IMR-90 (cell line): ENCODE measurements around the gene CARD19. TPM values are rescaled to one million over a fixed set of nuclear protein-coding genes. Genes with fewer than 3 reads are reported as not detected.

ENCODE experiments used
- ATAC-seq: fragments of 200-7000 bp; cut with Tn5 transposase; 2 replicates; pipeline ENCODE4 v1.9.1; 2020; ENCODE audit warnings: low read depth, mild to moderate bottlenecking, moderate library complexity
- BruUV-seq: library from RNA; stranded (reverse); fragments of 400-500 nt; replicated peaks from 2 replicates; lab custom pipeline; 2021; lab: Mats Ljungman, UMichigan
- CTCF ChIA-PET: fragments of 300-600 bp; formaldehyde crosslinking; extraction: SDS; loops from one replicate; lab custom pipeline; 2021; ENCODE audit warnings: antibody characterized with exemption; lab: Yijun Ruan, JAX
- POLR2A ChIA-PET: fragments of 300-600 bp; sonication (Branson Sonifier 250); formaldehyde crosslinking; loops from one replicate; lab custom pipeline; 2022; ENCODE audit warnings: antibody characterized with exemption; ENCODE audit not compliant: unreplicated experiment; lab: Charles Lee
- DNase-seq: peaks from one replicate; pipeline ENCODE4 v3.0.0; 2013
- H2AFZ ChIP-seq: replicated peaks from 2 replicates; pipeline ENCODE3; 2013; ENCODE audit warnings: low read length, mild to moderate bottlenecking; ENCODE audit not compliant: poor library complexity
- H2AK5ac ChIP-seq: 2 replicates; pipeline ENCODE4 v1.6.1; 2013; ENCODE audit warnings: low read depth, low read length, inconsistent platforms
- H2AK9ac ChIP-seq: replicated peaks from 2 replicates; pipeline ENCODE3; 2013; ENCODE audit warnings: mild to moderate bottlenecking, low read depth, low read length, moderate library complexity; ENCODE audit not compliant: poor library complexity
- H2BK120ac ChIP-seq: 2 replicates; pipeline ENCODE4 v1.6.1; 2013; ENCODE audit warnings: low read depth, low read length, inconsistent platforms
- H2BK15ac ChIP-seq: 3 replicates; pipeline ENCODE4 v1.6.1; 2013; ENCODE audit warnings: low read depth, low read length, inconsistent platforms
- H2BK20ac ChIP-seq: 2 replicates; pipeline ENCODE4 v1.6.1; 2013; ENCODE audit warnings: low read depth, mild to moderate bottlenecking, inconsistent platforms, low read length, moderate library complexity
- H2BK5ac ChIP-seq: 2 replicates; pipeline ENCODE4 v1.6.1; 2013; ENCODE audit warnings: mild to moderate bottlenecking, low read depth, low read length, inconsistent platforms; ENCODE audit not compliant: poor library complexity, severe bottlenecking
- H3K14ac ChIP-seq: replicated peaks from 2 replicates; pipeline ENCODE4 v1.6.1; 2013; ENCODE audit warnings: low read depth, low read length, inconsistent platforms
- H3K18ac ChIP-seq: 2 replicates; pipeline ENCODE4 v1.6.1; 2013; ENCODE audit warnings: low read depth, low read length, control low read depth
- H3K23ac ChIP-seq: 2 replicates; pipeline ENCODE4 v1.6.1; 2013; ENCODE audit warnings: low read depth, low read length, inconsistent platforms
- H3K27ac ChIP-seq: 2 replicates; pipeline ENCODE4 v1.5.1; 2013; ENCODE audit warnings: mild to moderate bottlenecking, control low read depth, low read length; ENCODE audit not compliant: insufficient read depth
- H3K27me3 ChIP-seq: 2 replicates; pipeline ENCODE4 v1.6.1; 2013; ENCODE audit warnings: low read length; ENCODE audit not compliant: control insufficient read depth, insufficient read depth
- H3K36me3 ChIP-seq: 2 replicates; pipeline ENCODE4 v1.6.1; 2013; ENCODE audit warnings: low read length, mixed read lengths; ENCODE audit not compliant: control insufficient read depth, insufficient read depth
- H3K4ac ChIP-seq: 2 replicates; pipeline ENCODE4 v1.6.1; 2013; ENCODE audit warnings: low read depth, low read length, inconsistent platforms
- H3K4me1 ChIP-seq: 2 replicates; pipeline ENCODE4 v1.6.1; 2013; ENCODE audit warnings: low read length, mixed read lengths; ENCODE audit not compliant: control insufficient read depth, insufficient read depth
- H3K4me2 ChIP-seq: 2 replicates; pipeline ENCODE4 v1.6.1; 2013; ENCODE audit warnings: low read depth, mild to moderate bottlenecking, control low read depth, low read length, moderate library complexity
- H3K4me3 ChIP-seq: 2 replicates; pipeline ENCODE4 v1.5.1; 2013; ENCODE audit warnings: low read depth, mild to moderate bottlenecking, control low read depth, low read length, moderate library complexity; ENCODE audit not compliant: insufficient read depth
- H3K56ac ChIP-seq: 2 replicates; pipeline ENCODE4 v1.6.1; 2013; ENCODE audit warnings: low read length, inconsistent platforms; ENCODE audit not compliant: insufficient read depth; ENCODE audit errors: extremely low read depth
- H3K79me1 ChIP-seq, 2 experiments: 2 replicates each; pipeline ENCODE4 v1.6.1; 2013; ENCODE audit warnings: low read length in 2 of 2, inconsistent platforms in 1 of 2, low read depth in 1 of 2
- H3K9ac ChIP-seq: 2 replicates; pipeline ENCODE4 v1.6.1; 2013; ENCODE audit warnings: low read depth, low read length, control low read depth
- H3K9me1 ChIP-seq: 2 replicates; pipeline ENCODE4 v1.6.1; 2013; ENCODE audit warnings: low read length, inconsistent platforms; ENCODE audit not compliant: insufficient read depth
- H3K9me3 ChIP-seq: 2 replicates; pipeline ENCODE4 v1.6.1; 2013; ENCODE audit warnings: low read length; ENCODE audit not compliant: control insufficient read depth, insufficient read depth
- H4K20me1 ChIP-seq: 2 replicates; pipeline ENCODE4 v1.6.1; 2013; ENCODE audit warnings: low read length, inconsistent platforms; ENCODE audit not compliant: insufficient read depth
- H4K5ac ChIP-seq: 2 replicates; pipeline ENCODE4 v1.6.1; 2013; ENCODE audit warnings: mild to moderate bottlenecking, low read depth, low read length, control low read depth
- H4K8ac ChIP-seq, 2 experiments: 2 replicates each; pipeline ENCODE4 v1.6.1; 2013; ENCODE audit warnings: low read depth in 2 of 2, low read length in 2 of 2, control low read depth in 1 of 2, inconsistent platforms in 1 of 2
- H4K91ac ChIP-seq: 2 replicates; pipeline ENCODE4 v1.6.1; 2013; ENCODE audit warnings: low read depth, low read length, inconsistent platforms; ENCODE audit not compliant: insufficient read depth
- BHLHE40 ChIP-seq: fragments of 150-350 bp; IDR thresholded peaks from 2 replicates; pipeline ENCODE4 v1.6.1; 2016; ENCODE audit warnings: mild to moderate bottlenecking, low read depth, low read length
- CEBPB ChIP-seq: IDR thresholded peaks from 2 replicates; pipeline ENCODE4 v1.6.1; 2012; ENCODE audit warnings: low read depth, low read length, improper control_type of control experiment
- CHD1 ChIP-seq: IDR thresholded peaks from 2 replicates; pipeline ENCODE4 v1.6.1; 2012; ENCODE audit warnings: low read depth, low read length, improper control_type of control experiment
- FOS ChIP-seq: fragments of 150-350 bp; IDR thresholded peaks from 2 replicates; pipeline ENCODE4 v1.6.1; 2016; ENCODE audit warnings: low read depth, low read length
- MAFK ChIP-seq: IDR thresholded peaks from 2 replicates; pipeline ENCODE4 v1.6.1; 2012; ENCODE audit warnings: low read depth, low read length, improper control_type of control experiment
- MAZ ChIP-seq: IDR thresholded peaks from 2 replicates; pipeline ENCODE4 v1.6.1; 2012; ENCODE audit warnings: low read depth, mild to moderate bottlenecking, low read length, improper control_type of control experiment, moderate library complexity, borderline replicate concordance
- MXI1 ChIP-seq: IDR thresholded peaks from 2 replicates; pipeline ENCODE4 v1.6.1; 2012; ENCODE audit warnings: low read depth, mild to moderate bottlenecking, low read length, moderate library complexity, borderline replicate concordance
- NFE2L2 ChIP-seq: fragments of 150-350 bp; IDR thresholded peaks from 2 replicates; pipeline ENCODE4 v1.6.1; 2016; ENCODE audit warnings: low read depth, mild to moderate bottlenecking, low read length
- POLR2A ChIP-seq: IDR thresholded peaks from 2 replicates; pipeline ENCODE4 v1.6.1; 2012; ENCODE audit warnings: mild to moderate bottlenecking, low read depth, low read length
- RAD21 ChIP-seq: IDR thresholded peaks from 2 replicates; pipeline ENCODE4 v1.6.1; 2012; ENCODE audit warnings: low read length, improper control_type of control experiment
- RCOR1 ChIP-seq: IDR thresholded peaks from 2 replicates; pipeline ENCODE4 v1.6.1; 2012; ENCODE audit warnings: mild to moderate bottlenecking, low read length, improper control_type of control experiment; ENCODE audit not compliant: insufficient replicate concordance
- RFX5 ChIP-seq: IDR thresholded peaks from 2 replicates; pipeline ENCODE4 v1.8.0; 2012; ENCODE audit warnings: low read depth, mild to moderate bottlenecking, low read length, moderate library complexity
- SMC3 ChIP-seq: fragments of 150-350 bp; IDR thresholded peaks from 2 replicates; pipeline ENCODE4 v1.6.1; 2016; ENCODE audit warnings: low read depth, mild to moderate bottlenecking, antibody characterized with exemption, low read length, moderate library complexity
- WGBS, 2 experiments: methylation state at CpG; one replicate each; pipeline versions ENCODE4 v1.1.5 to v1.1.7; 2013; ENCODE audit warnings: missing lambda C conversion rate in 2 of 2; ENCODE audit not compliant: insufficient read length in 1 of 2; ENCODE audit errors: extremely low coverage in 2 of 2; 5-methylcytosine and 5-hydroxymethylcytosine counted together
- dilution Hi-C: fragments of 300-500 bp; cut with HindIII; formaldehyde crosslinking; loops from one replicate; pipeline ENCODE4 v1.14.3; 2018; ENCODE audit warnings: low sequenced_read_pairs; ENCODE audit not compliant: unreplicated experiment
- in situ Hi-C: fragments of 300-500 bp; cut with MboI; formaldehyde crosslinking; loops from 3 replicates; pipeline ENCODE4 v1.14.3; 2019; ENCODE audit warnings: low sequenced_read_pairs, inconsistent platforms, mixed read lengths
- intact Hi-C: fragments of 100-400 bp; cut with micrococcal nuclease; formaldehyde crosslinking; loops from 2 replicates; pipeline ENCODE4 v1.10.0; 2022
- polyA plus RNA-seq, 3 experiments: library from polyadenylated mRNA; depleted of rRNA; stranded (reverse); fragments of >200 nt; gene quantifications; 2 replicates each; pipeline ENCODE4 v1.2.3, GENCODE V29; 2012; ENCODE audit warnings: low replicate concordance in 1 of 3
- total RNA-seq: library from RNA; depleted of rRNA; stranded (reverse); fragments of >200 nt; gene quantifications from 2 replicates; pipeline ENCODE4 v1.2.3, GENCODE V29; 2012
- TF ChIP-seq, protein P1 (sequence below): conservative IDR thresholded peaks from 2 replicates; pipeline ENCODE4 v1.5.1; 2012; ENCODE audit warnings: mild to moderate bottlenecking, low read depth, low read length, improper control_type of control experiment
- TF ChIP-seq, protein P2 (sequence below): fragments of 150-350 bp; IDR thresholded peaks from 2 replicates; pipeline ENCODE4 v1.6.1; 2016; ENCODE audit warnings: low read depth, mild to moderate bottlenecking, low read length, moderate library complexity, borderline replicate concordance
- TF ChIP-seq, protein P3 (sequence below): fragments of 150-350 bp; IDR thresholded peaks from 2 replicates; pipeline ENCODE4 v1.6.1; 2017; ENCODE audit warnings: mild to moderate bottlenecking, antibody characterized with exemption, low read length, low read depth

CARD19 gene
- total and polyA plus RNA-seq, 2 of the 4 experiments (the other 2 are of a cell fraction), result 17.4 to 111 TPM

DNA sequence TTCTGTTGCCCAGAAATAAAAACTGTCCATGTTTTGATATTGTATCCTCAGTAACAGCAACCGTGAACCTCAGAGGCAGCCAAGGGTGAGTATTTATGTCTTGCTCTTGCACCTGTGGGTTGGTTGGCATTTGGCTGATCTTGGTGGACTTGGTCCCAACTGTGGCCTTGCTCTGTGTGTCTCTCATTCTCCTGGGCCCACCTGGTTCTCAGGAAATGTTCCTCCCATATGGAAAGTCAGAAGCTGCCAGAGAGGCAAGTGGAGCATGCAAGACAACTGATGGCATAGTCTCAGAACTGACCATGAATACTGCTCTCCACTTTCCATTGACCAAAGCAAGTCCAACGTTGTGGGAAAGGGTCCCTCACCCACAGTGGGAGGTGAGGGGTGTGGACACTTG lies 51.6 kb downstream of the CARD19 start:
- Histone ChIP-seq H4K20me1 (no peaks in the 10 kb centered on the region; the same call in 1 of the 2 replicates), H2AK9ac (no peak overlapping the region), H2BK15ac (no peak overlapping the region), H3K14ac (no peak overlapping the region), H4K91ac (no peak overlapping the region), H3K9me3 (peaks cover 4% of the 10 kb centered on the region), H4K8ac (no peak overlapping the region), H3K4ac (no peak overlapping the region), H2AK5ac (no peak overlapping the region), H2BK5ac (no peak overlapping the region), H3K79me1 (no peaks in the 10 kb centered on the region; a peak in 1 of 4 replicates), H3K56ac (no peak overlapping the region), H3K18ac (no peak overlapping the region), H3K9ac (no peak overlapping the region), H2AFZ (no peak overlapping the region), H3K36me3 (no peaks in the 10 kb centered on the region), H3K23ac (no peak overlapping the region), H2BK120ac (no peak overlapping the region), H3K4me3 (no peak overlapping the region), H3K27me3 (no peaks in the 10 kb centered on the region), H3K9me1 (no peaks in the 10 kb centered on the region), H2BK20ac (no peak overlapping the region), H4K5ac (no peak overlapping the region), H3K4me1 (peaks cover 7% of the 10 kb centered on the region), H3K4me2 (no peak overlapping the region), H3K27ac (no peak overlapping the region)
- WGBS, 2 experiments, result no CpG with 5 or more reads among the region's 2 CpGs
- in situ Hi-C loops (no loop called here), dilution Hi-C loops (no loop called here), intact Hi-C loops (no loop called here)
- no TSS peak for BruUV-seq
- TF ChIP-seq NFE2L2 (no peak), CHD1 (no peak), SMC3 (no peak), BHLHE40 (no peak), MAFK (no peak), MAZ (no peak), RAD21 (no peak), MXI1 (no peak), FOS (no peak), CEBPB (no peak), RCOR1 (no peak), RFX5 (no peak), POLR2A (no peak)
- TF ChIP-seq, protein P1, sequence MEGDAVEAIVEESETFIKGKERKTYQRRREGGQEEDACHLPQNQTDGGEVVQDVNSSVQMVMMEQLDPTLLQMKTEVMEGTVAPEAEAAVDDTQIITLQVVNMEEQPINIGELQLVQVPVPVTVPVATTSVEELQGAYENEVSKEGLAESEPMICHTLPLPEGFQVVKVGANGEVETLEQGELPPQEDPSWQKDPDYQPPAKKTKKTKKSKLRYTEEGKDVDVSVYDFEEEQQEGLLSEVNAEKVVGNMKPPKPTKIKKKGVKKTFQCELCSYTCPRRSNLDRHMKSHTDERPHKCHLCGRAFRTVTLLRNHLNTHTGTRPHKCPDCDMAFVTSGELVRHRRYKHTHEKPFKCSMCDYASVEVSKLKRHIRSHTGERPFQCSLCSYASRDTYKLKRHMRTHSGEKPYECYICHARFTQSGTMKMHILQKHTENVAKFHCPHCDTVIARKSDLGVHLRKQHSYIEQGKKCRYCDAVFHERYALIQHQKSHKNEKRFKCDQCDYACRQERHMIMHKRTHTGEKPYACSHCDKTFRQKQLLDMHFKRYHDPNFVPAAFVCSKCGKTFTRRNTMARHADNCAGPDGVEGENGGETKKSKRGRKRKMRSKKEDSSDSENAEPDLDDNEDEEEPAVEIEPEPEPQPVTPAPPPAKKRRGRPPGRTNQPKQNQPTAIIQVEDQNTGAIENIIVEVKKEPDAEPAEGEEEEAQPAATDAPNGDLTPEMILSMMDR, result no peak
- TF ChIP-seq, protein P2, sequence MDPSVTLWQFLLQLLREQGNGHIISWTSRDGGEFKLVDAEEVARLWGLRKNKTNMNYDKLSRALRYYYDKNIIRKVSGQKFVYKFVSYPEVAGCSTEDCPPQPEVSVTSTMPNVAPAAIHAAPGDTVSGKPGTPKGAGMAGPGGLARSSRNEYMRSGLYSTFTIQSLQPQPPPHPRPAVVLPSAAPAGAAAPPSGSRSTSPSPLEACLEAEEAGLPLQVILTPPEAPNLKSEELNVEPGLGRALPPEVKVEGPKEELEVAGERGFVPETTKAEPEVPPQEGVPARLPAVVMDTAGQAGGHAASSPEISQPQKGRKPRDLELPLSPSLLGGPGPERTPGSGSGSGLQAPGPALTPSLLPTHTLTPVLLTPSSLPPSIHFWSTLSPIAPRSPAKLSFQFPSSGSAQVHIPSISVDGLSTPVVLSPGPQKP, result no peak
- TF ChIP-seq, protein P3, sequence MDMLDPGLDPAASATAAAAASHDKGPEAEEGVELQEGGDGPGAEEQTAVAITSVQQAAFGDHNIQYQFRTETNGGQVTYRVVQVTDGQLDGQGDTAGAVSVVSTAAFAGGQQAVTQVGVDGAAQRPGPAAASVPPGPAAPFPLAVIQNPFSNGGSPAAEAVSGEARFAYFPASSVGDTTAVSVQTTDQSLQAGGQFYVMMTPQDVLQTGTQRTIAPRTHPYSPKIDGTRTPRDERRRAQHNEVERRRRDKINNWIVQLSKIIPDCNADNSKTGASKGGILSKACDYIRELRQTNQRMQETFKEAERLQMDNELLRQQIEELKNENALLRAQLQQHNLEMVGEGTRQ, result no peak
- CTCF ChIA-PET, result no interaction called here
- DNase-seq, result no peak
- POLR2A ChIA-PET, result no interaction called here
- no peak for ATAC-seq
